CD4-positive, alpha-beta T cell treated with Interleukin-12 subunit alpha and Interleukin-12 subunit beta, for 1 hour (primary cell): ENCODE results near the gene OTOP2.
"Not testable (repeated sequence)": the region's sequence is repeated elsewhere in the genome, so short reads cannot be mapped to it uniquely, and the experiment has no call there.

Experiments
- DNase-seq: peaks from one replicate; pipeline ENCODE4 v3.0.0-alpha.2; 2020

The OTOP2 gene

DNA sequence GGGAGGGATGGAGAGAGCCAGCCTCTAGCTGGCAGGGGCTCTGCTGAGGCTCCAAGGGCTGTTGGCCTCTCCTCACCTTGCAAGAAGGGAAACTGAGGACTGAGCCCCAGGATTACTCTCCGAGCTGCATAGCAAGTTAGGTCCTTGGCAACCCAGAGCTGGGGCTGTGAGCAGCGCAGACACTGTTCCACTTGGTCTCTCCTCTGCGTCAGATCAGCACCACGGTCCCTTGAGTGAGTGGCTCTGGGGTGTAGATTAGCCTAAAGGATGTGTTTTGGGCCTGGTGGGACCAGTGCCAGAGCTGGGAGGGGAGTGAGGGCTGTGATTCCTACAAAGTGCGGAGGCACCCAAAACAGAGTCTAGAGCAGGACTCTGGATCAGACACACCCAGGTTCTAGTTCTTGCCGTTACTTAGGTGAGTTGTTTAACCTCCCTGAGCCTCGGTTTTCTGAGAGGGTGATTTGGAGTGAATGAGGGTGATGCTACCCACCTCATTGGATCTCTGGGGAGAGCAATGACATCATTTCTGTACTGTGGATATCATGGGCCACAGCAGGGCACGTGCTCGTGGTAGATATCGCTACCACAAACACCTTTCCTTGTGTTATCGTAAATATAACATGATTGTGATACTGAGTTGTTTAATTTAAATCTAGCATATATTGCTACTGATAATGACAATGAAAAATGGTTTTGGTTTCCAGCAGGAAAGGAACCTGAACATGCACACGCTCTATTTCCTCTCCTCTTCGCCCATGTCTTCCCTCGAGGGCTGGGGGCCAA, 22.5 kb upstream of the OTOP2 start:
- DNase-seq = no peak

DNA sequence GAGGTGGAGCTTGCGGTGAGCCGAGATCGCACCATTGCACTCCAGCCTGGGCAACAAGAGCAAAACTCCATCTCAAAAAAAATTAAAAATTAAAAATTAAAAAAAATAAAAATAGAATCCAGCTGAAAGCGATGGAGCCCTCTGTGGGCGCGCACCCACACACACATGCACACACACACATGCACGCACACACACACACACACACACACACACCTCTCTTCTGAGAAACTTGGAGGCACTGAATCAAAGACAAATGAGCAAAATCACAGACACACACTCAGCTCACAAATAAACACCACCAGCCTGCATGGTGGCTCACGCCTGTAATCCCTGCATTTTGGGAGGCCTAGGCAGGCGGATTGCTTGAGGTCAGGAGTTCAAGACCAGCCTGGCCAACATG, 21.0 kb upstream of the OTOP2 start:
- DNase-seq = no peak

DNA sequence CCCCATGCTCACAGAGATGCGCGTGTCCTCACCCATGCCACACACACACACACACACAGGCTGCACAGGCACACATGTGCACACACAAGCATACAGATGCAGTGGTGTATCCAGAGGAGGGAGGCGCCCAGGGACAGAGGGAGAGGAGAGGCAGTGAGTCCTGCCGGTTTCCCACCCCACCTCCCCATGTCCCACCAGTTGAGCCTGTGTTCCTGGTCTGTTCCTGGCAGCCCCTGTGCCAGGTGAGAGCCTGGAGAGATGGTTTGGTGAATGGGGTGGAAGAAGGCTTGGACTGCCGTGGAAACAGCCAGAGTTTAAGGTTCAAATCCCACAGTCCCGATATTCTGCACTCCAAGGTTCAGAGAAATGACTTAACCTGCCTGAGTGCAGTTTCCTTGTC, 20.4 kb upstream of the OTOP2 start:
- DNase-seq = no peak

DNA sequence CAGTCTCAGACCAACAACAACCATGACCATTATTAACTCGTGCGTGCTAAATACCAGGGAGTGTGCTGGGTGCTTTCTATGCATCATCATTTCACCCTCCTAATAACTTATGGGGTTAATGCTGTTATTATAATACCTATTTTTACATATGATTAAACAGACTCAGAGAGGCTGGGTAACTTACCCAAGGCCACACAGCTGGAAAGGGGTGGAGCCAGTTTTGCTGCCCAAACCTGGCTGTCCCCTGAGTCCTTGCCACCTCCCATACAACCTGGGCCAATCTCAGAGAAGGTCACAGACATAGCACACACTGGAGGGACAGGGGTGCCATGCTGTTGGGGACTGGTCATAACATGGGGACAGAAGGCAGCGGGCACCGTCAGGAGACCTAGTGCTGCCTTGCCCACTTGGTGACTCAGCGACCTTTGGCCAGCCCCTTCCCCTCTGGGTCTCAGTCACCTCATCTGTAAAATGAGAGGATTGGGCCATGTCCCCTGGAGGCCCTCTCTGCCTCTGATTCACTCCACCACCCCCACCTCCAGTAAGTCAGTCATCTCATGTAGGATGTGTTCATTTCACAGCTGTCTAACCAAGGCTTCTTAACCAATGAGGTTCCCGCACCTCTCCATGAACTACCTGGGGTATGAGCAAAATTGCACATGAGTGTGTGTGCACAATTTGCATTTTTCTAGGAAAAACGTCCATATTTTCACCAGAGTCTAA, 19.2 kb upstream of the OTOP2 start:
- no peak for DNase-seq

DNA sequence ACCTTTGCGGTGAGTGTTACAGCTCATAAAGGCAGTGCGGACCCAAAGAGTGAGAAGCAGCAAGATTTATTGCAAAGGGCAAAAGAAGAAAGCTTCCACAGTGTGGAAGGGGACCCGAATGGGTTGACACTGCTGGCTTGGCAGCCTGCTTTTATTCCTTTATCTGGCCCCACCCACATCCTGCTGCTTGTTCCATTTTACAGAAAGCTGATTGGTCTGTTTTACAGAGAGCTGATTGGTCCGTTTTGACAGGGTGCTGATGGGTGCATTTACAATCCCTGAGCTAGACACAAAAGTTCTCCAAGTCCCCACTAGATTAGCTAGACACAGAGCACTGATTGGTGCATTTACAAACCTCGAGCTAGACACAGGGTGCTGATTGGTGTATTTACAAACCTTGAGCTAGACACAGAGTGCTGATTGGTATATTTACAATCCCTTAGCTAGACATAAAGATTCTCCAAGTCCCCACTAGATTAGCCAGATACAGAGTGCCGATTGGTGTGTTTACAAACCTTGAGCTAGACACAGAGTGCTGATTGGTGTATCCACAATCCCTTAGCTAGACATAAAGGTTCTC, 17.8 kb upstream of the OTOP2 start:
- DNase-seq = not testable (repeated sequence)

DNA sequence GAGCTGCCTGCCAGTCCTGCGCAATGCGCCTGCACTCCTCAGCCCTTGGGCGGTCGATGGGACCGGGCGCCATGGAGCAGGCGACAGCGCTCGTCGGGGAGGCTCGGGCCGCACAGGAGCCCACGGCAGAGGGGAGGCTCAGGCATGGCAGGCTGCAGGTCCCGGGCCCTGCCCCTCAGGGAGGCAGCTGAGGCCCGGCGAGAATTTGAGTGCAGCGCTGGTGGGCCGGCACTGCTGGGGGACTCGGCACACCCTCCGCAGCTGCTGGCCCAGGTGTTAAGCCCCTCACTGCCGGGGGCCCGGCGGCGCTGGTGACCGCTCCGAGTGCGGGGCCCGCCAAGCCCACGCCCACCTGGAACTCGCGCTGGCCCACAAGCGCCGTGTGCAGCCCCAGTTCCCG, 17.1 kb upstream of the OTOP2 start:
- no peak for DNase-seq

DNA sequence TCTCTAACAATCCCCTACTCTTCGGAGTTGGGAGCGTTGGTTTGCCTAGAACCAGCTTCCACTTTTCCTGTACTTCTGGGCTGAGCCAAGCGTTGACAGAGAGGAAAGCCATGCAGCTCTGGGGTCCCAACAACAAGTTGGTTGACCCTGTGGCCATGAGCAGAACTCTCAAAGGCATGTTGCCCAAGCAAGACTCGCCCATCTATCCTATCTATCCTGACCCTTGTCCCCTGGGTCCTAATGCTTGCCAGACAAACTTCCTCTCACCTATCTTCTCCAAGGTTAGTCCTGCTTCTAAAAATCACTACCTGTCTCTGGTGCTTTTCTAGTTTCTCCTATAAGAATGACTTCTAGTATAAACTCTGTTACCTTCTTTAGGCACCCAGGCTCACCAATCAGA, 15.0 kb upstream of the OTOP2 start:
- not testable (repeated sequence) for DNase-seq

DNA sequence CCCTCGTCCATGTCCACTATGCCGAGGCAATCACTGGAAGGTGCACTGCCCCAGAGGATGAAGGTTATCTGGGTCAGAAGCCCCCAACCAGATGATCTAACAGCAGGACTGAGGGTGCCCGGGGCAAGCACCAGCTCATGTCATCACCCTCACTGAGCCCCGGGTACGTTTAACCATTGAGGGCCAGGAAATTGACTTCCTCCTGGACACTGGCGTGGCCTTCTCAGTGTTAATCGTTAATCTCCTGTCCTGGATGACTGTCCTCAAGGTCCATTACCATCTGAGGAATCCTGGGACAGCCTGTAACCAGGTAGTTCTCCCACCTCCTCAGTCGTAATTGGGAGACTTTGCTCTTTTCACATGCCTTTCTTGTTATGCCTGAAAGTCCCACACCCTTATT, 12.7 kb upstream of the OTOP2 start:
- not testable (repeated sequence) for DNase-seq

DNA sequence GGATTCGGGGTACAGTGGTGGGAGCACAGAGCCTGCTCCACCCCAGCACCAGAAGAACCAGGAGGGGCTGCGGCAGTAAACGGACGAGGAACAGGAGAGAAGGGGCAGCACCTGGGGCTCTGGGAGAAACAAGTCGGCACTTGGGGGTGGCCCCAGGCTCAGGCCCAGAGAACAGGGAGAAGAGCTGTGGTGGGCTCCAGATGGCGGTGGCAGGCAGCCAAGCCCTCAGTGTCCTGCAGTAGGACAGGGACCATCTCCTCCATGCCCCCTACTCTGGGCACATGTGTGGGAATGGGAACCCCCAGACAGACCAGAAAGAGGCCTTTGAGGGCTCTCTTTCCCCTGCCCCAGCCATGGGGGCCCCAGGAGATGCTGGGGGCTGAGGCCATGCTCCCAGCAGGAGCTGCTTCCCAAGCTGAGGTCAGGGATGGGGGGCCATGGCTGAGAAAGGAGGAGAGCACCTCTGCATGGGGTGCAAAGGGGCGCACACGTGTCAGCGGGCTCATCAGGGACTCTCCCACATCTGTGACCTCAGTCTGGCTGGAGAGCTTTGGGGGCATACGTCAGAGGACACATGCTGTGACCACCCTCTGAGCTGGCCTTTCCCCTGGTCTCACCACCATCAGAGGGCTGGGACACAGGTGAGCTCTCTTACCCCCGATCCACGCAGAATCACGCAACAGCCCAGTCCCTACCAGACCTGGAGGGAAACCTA, 7.8 kb upstream of the OTOP2 start:
- DNase-seq = no peak

DNA sequence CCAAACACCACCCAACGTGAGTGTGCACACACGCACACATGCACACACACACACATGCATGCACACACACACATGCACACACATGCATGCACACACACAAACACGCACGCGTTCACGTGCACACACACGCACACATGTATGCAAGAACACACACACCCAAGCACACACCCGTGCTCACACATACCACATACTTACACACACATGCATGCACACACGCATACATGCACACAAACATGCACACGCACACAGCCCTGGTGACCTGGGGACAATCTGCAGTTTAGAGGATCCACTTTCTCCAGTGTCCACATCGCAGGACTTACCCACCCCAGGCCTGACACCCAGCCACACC, 7.2 kb upstream of the OTOP2 start:
- no peak for DNase-seq

DNA sequence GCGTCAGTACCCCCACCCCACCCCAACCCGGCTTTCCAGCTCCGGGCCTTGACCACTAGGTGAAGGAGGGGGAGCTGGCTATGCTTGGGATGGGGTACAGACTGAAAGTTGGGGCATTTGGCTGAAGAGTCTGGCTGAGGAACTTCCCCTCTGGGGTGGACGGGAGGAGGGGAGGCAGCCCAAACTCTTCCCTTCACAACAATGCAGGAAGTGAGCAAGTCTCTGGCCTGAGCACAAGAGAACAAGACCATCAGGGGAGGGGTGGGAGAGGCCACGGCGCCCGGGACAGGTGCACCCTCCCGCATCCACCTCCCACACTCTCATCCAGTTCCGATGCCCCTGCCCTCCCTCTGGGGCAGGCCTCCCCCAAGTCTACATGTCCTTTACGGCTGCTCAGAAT, 6.6 kb upstream of the OTOP2 start:
- no peak for DNase-seq

DNA sequence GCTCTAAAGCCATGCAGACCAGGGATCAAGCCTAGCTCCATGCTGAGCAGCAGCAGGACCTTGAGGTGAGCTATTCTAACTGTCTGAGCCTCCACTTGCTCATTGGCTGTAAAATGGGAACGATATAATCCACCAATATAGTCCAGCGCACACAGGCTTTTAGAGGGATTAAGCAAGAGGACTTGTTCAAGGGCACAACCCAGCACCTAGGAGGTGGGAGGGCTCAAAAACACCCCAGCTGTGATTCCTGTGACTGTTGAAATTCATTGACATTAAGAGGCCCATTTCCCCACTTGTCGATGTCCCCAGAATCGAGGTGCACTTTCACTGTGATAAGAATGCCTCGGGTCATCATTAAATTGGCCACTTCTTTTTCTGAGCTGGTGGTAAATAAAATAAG, 5.2 kb upstream of the OTOP2 start:
- DNase-seq = no peak

DNA sequence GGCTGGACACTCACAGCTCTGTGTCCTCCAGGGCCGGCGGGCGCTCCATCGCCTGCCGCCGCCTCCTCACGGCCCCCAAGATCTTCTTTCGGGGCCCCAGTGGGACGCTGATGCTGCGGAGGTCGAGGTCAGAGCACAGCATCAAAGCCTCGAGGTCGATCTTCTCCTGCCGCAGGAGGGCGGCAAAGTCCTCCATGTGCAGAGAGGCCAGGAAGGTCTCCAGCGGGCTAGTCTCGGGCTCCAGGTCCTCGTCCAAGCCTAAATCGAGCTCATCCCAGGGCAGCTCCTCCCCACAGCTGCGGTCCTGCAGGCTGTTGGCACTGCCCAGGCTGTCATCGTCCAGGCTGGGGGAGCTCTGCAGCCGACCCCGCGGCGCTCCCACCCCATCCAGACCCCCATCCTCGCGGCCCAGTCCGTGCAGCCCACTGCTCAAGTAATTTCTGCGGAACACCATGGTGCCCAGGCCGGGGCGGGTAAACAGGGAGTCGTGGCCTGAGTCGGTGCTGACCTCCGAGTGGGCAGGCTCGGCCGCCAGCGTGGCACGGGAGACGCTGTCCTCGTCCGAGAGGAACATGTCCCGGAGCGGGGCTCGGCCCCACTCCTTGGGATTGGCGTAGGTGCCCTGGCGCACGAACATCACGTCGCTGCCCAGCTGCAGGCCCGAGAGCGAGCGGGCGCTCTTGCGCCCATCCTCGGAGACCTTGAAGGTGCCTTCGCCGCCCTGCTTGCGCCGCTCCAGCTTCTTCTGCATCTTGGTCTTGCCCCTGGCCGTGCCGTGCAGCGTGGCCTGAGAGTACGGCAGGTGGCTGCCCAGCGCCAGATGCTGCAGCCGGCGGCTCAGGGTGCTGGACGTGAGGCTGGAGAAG, 4.4 kb upstream of the OTOP2 start:
- no peak for DNase-seq

DNA sequence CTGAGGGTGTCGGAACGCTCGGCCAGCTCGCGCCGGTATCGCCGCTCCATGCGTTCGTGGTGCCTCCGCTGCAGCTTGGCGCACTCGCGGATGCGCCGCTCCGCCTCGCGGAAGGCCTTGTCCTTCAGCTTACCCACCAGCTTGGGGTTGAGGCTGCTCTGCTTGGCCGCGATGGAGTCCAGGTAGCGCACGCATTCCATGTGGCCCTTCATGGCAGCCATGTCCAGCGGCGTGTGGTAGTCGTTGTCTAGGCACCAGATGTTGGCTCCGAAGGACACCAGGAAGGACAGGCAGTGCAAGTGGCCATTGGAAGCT, 3.8 kb upstream of the OTOP2 start:
- DNase-seq = no peak

DNA sequence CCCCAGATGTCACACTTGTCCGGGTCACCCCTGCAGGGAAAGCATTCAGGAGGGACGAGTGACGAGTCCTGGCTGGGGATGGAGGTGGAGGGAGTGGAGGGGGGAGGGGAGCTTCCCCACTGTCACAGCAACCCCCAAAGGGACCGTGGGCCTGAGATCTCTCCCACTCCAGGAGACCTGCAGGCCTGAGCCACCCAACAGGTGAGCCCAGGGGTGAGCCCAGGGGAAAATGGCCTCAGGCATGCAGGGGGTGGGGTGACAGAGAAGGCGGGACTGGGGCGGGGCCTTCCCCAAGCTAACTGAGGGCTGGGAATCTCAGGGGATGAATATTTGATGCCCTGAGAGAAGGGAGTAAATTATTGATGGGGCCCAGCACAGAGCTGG, 3.4 kb upstream of the OTOP2 start:
- DNase-seq = no peak

DNA sequence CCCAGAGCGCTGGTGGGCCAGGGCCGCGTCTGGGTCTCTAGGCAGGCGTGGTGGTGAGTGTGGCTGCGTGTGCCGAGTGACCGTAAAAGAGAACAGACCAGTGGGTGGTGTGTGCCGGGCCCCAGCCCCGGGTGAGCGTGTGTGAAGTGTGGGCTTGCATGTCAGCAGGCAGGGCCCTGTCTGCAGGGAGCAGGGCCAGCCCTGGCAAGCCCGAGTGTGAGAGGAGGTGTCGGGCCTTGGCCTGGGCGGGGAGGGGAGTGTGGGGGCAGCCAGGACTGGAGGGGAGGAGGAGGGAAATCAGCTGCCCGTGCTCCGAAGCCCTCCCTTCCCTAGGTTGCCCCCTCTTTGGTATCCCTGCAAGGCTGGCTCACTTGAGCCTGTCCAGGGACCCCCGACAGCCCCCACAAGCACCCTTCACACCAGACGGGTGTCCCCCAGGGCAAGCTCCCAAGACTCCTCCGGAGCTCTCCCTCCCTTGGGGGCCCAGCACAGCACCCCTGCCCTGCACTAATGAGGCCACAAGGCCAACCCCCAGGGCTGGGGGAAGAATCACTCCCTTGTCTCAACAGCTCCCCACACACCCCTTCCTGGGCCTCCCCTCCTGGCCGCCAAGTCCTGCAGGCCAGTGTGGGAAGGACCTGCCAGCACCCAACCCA, 2.9 kb upstream of the OTOP2 start:
- no peak for DNase-seq

DNA sequence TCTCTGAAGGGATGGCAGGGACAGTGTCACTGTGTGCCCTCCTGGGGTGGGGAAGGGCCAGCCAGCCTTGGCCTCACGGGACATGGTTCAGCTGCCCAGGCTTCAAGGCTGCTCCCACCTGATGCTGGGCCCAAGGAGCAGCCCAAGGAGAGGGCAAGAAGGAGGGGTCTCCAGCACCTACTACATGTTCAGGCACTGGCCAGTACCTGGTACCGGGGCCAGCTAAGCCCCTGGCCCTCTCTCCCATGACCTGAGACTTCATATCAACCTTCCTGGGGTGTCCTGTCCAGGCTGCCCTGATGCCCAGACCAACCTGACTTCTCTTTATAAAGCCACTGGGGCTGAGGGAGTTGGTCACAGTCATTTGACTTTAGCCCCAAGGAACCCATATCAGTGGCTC, 2.3 kb upstream of the OTOP2 start:
- DNase-seq = no peak

DNA sequence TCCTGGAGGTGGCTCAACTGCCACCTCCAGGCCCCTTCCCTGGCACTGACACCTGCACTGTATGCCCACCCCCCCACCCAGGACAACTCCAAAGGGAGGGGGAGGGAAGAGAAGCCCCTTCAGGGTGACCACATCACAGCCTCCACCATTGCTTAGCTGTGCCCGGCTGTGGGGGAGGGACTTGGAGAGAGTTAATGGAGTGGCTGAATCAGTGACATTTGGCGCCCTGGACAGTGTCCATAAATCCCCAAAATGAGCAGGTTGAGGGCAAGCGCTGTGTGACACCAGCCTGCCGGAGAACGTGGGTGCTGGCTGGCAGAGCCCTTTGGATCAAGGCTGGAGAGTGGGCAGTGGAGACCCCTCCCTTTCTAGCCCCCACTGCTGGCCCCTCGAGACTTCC, 1.9 kb upstream of the OTOP2 start:
- no peak for DNase-seq

DNA sequence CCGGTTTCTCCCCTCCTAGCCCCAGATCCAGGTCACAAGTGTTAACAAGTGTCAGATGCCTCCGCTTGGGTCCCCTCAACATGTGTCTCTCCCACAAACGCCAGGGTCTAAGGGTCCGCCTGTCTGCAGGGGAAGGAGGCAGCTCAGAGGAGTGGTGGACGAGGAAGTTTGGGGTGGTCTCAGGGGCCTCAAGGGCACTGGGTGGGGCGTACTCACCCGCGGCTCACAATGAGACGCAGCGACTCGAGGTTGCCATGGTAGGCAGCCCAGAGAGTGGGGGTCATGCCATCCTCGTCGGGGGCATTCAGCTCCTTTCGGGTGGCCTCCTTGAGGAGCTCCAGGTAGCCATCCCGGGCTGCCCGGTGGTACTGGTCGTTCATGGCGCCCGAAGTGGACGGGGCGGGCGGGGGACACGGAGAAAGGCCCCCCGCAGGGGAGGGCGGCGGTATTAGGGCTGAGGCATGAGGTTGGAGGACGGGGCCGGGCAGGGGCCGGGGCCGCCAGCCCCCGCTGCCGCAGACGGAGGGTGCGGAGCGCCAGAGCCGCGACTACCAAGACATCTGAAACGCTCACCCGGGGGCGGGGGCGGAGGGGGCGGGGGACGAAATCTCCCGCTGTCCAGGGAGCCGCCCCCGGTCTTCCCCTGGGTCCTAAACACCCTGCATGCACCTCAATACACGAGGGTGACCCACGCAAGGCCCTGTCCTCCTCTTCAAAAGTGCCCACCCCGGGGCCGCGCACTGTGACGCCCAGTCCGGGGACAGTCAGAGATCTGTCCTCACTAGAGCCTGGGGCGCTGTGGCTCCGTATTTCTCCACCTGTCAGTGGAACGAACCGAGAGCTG, 1.2 kb upstream of the OTOP2 start, which contains the start of gene USH1G:
TSS of gene USH1G (minus strand) at position 562 of the 844 bp plus-strand sequence. CDS start at position 380, 182 bp downstream.
- DNase-seq = peak; percentile 18

DNA sequence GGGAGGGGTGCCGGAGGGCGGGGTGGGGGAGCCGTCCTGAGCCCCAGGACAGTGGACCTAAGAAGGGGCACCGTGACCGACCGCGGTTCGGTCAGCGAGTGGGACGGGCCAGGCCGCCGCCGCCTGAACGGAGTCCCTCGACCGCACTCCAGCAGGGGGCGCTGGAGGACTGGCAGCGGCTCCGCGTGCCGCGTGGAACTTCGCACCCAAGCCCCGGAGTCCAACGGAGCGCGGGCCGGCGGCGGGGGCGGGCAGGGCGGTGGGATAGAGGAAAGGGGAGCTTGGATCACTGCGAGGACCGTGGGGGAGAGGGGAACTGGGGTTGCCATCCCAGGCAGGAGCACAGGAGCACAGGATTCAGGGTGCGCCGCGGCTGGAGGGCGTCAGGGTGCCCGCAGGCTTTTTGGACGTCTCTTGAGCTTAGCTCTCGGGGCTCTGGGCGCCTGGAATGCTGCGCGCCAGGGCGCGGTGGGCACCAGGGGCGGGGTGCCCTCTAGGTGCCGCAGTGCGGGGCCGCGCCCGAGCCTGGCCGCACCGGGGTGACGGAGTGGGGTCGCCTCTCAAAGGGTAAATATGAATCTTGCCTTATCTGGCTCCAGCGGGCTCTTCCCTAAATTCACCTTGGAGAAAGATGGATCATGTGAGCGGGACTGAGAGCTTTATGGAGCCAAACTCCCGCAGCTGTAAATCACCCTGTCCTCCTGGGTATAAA, 379 bp upstream of the OTOP2 start:
- DNase-seq = peak; percentile 74

DNA sequence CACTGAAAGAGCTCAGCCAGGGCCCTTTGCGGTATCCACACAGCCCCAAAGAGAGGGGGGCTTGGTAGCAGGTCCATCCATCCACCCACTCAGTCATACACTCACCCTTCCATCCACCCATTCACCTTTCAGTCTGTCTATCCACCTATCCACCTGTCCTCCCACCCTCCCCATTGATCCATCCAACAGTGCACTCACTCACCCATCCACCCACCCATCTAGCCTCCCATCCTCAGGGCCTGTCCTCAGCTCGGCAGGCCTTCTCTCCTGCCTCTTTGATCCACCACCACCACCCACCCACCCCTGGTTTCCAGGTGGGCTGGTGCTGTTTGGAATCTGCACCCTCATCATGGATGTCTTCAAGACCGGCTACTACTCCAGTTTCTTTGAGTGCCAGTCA, 1.2 kb downstream of the OTOP2 start:
- no peak for DNase-seq
